Stimulated activated CD8-positive, alpha-beta memory T cell treated with anti-CD3 and anti-CD28 coated beads, Interleukin-12 subunit alpha, Interleukin-12 subunit beta, amount 100 ng/mL, for 4 hours (primary cell): ENCODE measurements around the gene MINAR1.

Source experiments
- DNase-seq: peaks from one replicate; pipeline ENCODE4 v3.0.0-alpha.2; 2020; ENCODE audit warnings: low read depth

MINAR1 gene

DNA sequence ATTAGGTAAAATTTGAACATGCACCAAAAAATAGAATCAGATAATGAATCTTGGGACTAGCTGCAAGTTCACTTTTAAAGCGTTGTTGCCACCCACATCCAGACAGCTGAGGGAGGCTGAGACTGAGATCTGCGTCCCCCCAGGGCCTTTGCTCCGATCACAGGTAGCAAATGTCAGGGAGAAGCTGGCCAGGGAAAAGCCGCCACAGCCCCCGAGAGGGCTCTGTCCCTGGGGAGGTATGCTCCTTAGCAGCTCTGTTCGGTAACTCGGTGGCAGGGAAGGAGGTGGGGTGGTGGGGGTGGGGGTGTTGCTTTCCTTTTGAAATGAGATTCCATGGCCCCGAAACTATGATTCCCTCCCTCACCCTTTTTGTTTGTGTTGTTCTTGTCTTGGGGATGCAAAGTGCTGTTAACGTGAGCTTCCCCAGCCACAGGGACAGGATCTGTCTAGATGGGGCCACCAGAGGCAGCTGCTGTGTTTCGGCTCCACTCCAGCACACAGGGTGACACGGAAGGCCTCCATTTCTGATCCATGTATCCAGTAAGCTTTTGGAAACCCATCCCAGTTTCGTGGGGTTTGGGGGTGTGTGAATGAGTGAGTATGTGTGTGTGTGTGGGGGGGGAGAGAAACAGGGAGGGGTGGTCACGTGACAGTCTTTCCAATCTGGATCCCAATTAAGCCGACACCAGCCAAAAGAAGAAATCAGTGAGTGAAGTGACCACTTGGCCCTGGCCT, 1.1 kb upstream of the MINAR1 start:
- no peak for DNase-seq

DNA sequence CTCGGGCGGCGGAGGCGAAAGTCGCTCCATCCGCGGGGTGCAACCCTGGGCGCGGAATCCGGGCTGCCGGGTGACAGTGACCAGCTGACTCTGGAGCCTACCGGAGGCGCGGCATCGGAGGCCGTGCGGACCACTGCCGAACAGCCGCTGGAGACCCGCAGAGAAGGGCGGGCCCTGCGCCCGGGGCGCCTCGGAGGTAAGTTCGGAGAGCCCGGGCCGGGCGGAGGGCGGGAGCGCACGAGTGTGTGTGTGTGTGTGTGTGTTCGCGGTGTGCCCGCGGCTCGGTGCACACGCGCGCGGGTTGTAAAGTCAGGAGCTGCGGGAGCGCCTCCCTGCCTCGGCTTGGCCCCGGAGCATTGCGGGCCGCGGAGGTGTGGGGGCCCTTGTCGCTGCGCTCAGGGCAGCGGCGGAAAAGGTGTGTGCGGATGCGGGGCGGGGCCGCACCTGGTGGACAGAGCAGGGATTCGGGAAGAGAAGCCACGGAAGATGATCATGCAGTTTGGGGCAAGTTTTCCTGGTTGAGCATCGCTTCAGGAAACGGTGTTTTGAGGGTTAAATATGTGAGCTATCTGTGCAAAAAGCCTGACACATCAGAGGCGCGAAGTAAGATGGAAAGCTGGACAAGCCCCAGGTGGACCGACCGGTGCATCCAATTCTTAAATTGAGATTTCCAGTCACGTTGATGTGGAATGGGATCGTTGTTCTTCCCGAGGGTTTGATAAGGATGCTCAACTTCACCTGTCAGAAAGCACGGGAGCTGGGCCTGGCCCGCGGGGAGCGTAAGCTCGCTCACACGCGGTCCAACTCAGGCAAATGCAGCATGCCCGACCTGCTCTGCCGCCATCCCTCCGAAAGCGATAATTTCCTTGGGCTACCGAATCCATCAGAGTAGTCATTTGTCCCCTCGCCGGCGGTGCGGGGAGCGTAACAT, 474 bp downstream of the MINAR1 start:
- DNase-seq, result no peak

GRCh38 chr15:79433276-79433990, 1.3 kb downstream of the MINAR1 start:
- DNase-seq, result no peak

- no peak for DNase-seq
Measured at GRCh38 chr15:79434361-79434760, 2.2 kb downstream of the MINAR1 start.

DNA sequence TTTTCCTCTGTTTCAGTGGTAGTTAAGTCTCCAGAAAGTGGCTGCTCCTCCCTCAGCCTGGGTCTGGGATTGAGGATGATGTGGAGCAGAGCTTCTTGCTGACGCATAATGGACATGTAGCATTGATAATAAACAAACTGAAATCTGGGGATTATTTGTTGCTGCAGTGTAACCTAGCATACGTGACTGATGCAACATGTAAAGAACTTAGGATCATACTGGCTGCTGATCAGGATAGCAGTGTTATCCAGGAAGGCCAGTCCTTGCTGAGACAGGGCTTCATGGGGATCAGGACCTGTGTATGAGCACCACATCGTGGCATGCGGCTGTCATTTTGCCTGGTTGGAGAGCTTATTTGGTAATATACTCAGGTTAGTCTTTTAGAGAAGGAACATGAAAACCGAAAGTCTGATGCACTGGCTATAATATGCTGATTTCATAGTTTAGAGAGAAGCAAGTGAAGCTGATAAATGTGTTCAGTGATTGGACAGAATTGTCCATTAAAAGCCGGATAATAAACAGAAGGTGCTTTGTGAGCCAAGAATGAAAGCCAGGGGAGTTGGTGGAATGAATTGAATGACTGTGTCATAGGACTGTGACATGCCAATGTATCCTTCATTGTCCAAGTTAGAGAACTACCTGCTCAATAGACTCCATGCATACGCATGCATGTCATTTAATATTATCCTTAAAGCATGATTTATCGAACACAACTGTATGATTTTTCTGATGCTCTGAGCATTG, 4.1 kb downstream of the MINAR1 start:
- DNase-seq, result no peak

DNA sequence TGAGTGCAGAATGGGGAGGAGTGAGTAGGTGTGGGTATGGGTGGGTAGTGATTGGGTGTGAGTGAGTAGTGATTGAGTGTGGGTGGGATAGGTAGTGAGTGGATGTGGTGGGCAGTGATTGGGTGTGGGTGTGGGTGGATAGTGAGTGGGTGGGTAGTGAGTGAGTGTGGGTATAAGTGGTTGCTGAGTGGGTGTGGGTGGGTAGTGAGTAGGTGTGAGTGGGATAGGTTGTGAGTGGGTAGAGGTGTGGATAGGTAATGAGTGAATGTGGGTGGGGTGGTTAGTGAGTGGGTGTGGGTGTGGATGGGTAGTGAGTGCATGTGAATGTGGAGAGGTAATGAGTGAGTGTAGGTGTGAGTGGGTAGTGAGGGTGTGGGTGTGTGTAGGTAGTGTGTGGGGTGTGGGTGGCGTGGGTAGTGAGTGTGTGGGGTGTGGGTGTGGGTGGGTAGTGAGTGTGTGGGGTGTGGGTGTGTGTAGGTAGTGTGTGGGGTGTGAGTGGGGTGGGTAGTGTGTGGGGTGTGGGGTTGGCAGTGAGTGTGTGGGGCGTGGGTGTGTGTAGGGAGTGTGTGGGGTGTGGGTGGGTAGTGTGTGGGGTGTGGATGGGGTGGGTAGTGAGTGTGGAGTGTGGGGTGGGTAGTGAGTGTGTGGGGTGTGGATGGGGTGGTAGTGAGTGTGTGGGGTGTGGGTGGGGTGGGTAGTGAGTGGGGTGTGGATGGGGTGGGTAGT, 5.3 kb downstream of the MINAR1 start:
- DNase-seq, result no peak

GRCh38 chr15:79439236-79439635, 7.1 kb downstream of the MINAR1 start:
- DNase-seq, result no peak

GRCh38 chr15:79440355-79440908, 8.3 kb downstream of the MINAR1 start:
- DNase-seq, result no peak

DNA sequence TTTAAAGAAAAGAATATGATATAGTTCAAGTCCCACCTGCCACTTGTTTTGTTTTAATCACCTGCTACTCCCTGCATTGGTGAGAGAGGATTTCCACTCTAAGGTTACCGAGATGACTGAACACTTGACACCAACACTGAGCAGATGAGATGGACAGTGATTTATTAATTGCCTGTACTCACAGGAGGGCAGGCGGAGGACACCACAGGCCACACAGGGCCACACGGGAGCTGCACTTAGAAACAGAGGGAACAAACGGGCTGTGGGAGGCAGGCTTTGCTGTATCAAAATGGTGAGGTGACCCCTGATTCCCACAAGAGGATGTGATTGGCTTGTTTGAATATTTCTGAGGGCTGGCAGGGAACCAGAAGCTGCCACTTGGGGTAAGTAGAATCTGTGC, 10.8 kb downstream of the MINAR1 start:
- DNase-seq, result no peak

DNA sequence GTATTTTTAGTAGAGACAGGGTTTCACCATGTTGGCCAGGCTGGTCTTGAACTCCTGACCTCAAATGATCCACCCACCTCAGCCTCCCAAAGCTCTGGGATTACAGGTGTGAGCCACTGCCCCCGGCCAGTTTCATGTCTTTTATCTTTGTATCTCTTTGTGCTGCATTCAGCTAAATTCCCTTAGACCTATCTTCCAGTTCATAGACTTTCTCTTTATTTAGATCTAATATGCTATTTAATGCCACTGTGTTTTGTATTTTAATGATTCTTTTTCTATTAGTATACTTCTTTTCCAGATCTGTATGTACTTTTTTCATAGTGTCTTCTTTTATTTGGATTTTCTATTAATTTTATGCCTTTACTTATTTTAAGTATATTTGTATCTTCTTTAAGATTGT, 14.9 kb downstream of the MINAR1 start:
- no peak for DNase-seq

- no peak for DNase-seq
Measured at GRCh38 chr15:79450648-79451047, 18.5 kb downstream of the MINAR1 start.

DNA sequence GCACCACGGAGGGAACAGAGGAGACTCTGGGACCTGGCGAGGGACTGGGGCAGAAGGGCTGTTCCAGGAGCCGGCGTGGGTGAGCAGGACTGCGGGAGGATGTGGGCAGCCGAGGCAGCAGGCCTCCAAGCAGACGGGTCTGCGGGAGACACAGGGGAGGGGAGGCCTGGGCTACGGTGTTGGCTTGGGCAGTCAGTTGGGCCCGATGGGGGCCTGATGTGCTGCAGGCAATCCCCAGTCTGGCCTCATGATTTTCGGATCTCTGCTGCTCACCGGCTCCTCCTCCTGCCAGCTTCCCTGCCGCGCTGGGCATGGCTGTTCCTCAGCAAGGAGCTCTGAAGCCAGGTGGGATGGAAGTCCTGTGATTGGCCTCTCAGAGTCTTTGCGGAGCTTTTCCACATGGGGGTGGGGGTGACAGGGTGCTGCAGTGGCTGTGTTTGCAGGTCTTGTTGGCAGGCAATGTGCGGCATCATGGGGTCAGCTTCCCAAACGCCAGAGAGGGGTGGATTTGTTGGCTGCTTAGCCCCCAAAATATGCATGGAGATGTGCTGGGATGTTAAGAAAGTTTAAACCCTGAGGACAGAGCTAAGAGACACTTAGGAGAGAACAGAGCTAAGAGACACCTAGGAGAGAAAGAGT, 19.3 kb downstream of the MINAR1 start:
- no peak for DNase-seq

GRCh38 chr15:79452244-79453051, 20.3 kb downstream of the MINAR1 start:
- no peak for DNase-seq

GRCh38 chr15:79453446-79453845, 21.3 kb downstream of the MINAR1 start:
- no peak for DNase-seq

GRCh38 chr15:79454063-79454462, 21.9 kb downstream of the MINAR1 start:
- DNase-seq, result no peak

DNA sequence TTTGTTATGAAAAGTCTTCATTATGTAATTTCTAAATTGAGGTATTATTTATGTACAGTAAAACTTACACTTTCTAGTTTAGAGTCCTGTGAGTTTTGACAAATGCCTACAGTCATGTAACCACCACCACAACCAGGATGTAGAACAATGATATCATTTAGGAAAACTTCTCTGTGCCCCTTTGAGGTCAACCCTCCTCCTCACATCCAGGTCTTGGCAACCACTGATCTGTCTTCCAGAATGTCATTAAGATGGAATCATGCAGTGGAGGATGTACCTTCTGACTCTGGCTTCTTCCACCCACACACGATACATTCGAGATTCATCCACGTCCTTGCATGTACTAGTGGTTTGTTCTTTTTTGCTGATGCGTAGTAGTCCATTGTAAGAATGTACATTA, 23.2 kb downstream of the MINAR1 start:
- no peak for DNase-seq

DNA sequence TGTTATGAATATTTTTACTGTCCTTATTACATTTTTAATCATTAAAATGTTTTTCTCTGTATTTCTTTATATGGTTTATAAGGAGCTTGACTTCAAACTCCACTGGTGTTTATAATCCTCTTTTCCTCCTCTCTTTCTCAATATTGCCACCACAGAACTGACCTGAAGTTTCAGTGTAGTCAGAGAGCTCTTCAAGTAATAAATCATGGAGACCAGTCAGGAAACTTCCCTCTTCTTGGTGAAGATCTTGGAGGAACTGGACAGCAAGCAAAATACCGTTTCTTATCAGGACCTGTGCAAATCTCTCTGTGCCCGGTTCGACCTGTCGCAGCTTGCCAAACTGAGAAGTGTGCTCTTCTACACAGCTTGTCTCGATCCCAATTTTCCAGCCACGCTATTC, 23.8 kb downstream of the MINAR1 start:
- no peak for DNase-seq

DNA sequence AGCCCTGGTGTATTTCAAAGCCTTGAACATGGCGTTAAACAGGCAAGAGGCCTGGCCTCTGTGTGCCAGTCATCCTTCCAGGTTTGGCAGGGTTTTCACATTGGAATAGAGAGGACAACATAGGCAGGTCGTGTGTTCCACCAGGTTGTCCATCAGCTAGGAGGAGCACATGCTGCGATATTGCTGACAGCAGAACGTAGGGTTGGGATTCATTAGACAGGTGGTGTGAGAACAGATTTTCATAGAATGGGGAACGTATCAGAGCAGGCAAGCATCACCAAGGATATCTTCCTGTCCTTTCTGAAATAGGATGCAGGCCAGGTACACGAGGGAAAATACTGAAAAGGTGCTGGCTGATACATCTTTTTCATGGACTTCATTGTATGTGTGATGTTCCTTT, 26.4 kb downstream of the MINAR1 start:
- no peak for DNase-seq

- no peak for DNase-seq
Measured at GRCh38 chr15:79459666-79460065, 27.5 kb downstream of the MINAR1 start.
